GM12878 (cell line): Measurements from ENCODE around the gene DNTT. TPM values are rescaled to one million over a fixed set of nuclear protein-coding genes. Genes with fewer than 3 reads are reported as not detected.

Experiments used
- ATAC-seq: fragments of 200-7000 bp; cut with Tn5 transposase; 3 replicates; pipeline ENCODE4 v1.9.1; 2020; ENCODE audit warnings: mild to moderate bottlenecking, moderate library complexity
- BruUV-seq: library from RNA; stranded (reverse); fragments of 400-500 nt; replicated peaks from 2 replicates; lab custom pipeline; 2021; lab: Mats Ljungman, UMichigan
- CTCF ChIA-PET: fragments of 300-600 bp; sonication (Branson Sonifier 250); formaldehyde crosslinking; extraction: SDS; loops from one replicate; lab custom pipeline; 2021; ENCODE audit warnings: inconsistent platforms; lab: Yijun Ruan, JAX
- POLR2A ChIA-PET: fragments of 350-600 bp; formaldehyde crosslinking; extraction: SDS; loops from one replicate; lab custom pipeline; 2021; ENCODE audit warnings: inconsistent platforms; lab: Charles Lee
- RAD21 ChIA-PET: fragments of 300-600 bp; sonication (Branson Sonifier 250); formaldehyde crosslinking; loops from one replicate; lab custom pipeline; 2023; ENCODE audit warnings: antibody characterized with exemption; ENCODE audit not compliant: unreplicated experiment; lab: Charles Lee
- SMC1A ChIA-PET: fragments of 300-600 bp; sonication (Branson Sonifier 250); formaldehyde crosslinking; loops from one replicate; lab custom pipeline; 2023; ENCODE audit not compliant: unreplicated experiment, uncharacterized antibody; lab: Charles Lee
- DNase-seq: peaks from one replicate; pipeline ENCODE4 v3.0.0-alpha.2; 2011; ENCODE audit warnings: low read depth, low spot score
- FAIRE-seq: peaks from 3 replicates; lab custom pipeline; 2011; peaks lifted over from hg19 to GRCh38; lab: Jason Lieb, UNC
- H2AFZ ChIP-seq: 2 replicates; pipeline ENCODE4 v1.6.0; 2011; ENCODE audit warnings: low read depth, low read length, control low read depth; ENCODE audit not compliant: control insufficient read depth
- H3K27ac ChIP-seq: 2 replicates; pipeline ENCODE4 v1.5.1; 2011; ENCODE audit warnings: control low read depth; ENCODE audit not compliant: control insufficient read depth, insufficient read depth
- H3K27me3 ChIP-seq, 2 experiments: replicated peaks in 1 of 2; 2 replicates each; pipeline versions ENCODE4 v1.6.0 to v1.6.1; 2011; ENCODE audit warnings: low read length in 1 of 2; ENCODE audit not compliant: control insufficient read depth in 2 of 2, insufficient read depth in 2 of 2
- H3K36me3 ChIP-seq, 2 experiments: 2 replicates each; pipeline ENCODE4 v1.5.1; 2011; ENCODE audit warnings: low read length in 1 of 2; ENCODE audit not compliant: control insufficient read depth in 2 of 2, insufficient read depth in 2 of 2
- H3K4me1 ChIP-seq: 2 replicates; pipeline ENCODE4 v1.6.1; 2011; ENCODE audit warnings: mild to moderate bottlenecking, low read length, moderate library complexity, mixed read lengths; ENCODE audit not compliant: control insufficient read depth, insufficient read depth
- H3K4me2 ChIP-seq: 2 replicates; pipeline ENCODE4 v1.6.0; 2011; ENCODE audit warnings: control low read depth; ENCODE audit not compliant: control insufficient read depth, insufficient read depth
- H3K4me3 ChIP-seq: fragments of 200-600 bp; sonication (generic); 2 replicates; pipeline ENCODE4 v1.5.1; 2016
- H3K79me2 ChIP-seq: 2 replicates; pipeline ENCODE4 v1.6.0; 2011; ENCODE audit warnings: low read length; ENCODE audit not compliant: control insufficient read depth, insufficient read depth
- H3K9ac ChIP-seq: 2 replicates; pipeline ENCODE4 v1.8.0; 2011; ENCODE audit warnings: low read length, control low read depth, mixed read lengths; ENCODE audit not compliant: control insufficient read depth, insufficient read depth
- H3K9me3 ChIP-seq: replicated peaks from 3 replicates; pipeline ENCODE4 v1.5.1; 2011; ENCODE audit warnings: mild to moderate bottlenecking, low read length; ENCODE audit not compliant: control insufficient read depth, insufficient read depth
- H4K20me1 ChIP-seq: 2 replicates; pipeline ENCODE4 v1.6.0; 2011; ENCODE audit not compliant: control insufficient read depth, insufficient read depth
- ATF7 ChIP-seq: fragments of 450-650 bp; IDR thresholded peaks from 2 replicates; pipeline ENCODE4 v1.6.1; 2016; ENCODE audit warnings: low read depth, mild to moderate bottlenecking
- KLF5 ChIP-seq: fragments of 450-650 bp; IDR thresholded peaks from 2 replicates; pipeline ENCODE4 v1.6.1; 2014; ENCODE audit warnings: mild to moderate bottlenecking; ENCODE audit not compliant: partially characterized antibody
- MLLT1 ChIP-seq: fragments of 450-650 bp; IDR thresholded peaks from 2 replicates; pipeline ENCODE4 v1.6.1; 2016; ENCODE audit warnings: mild to moderate bottlenecking
- MXI1 ChIP-seq: fragments of 150-350 bp; IDR thresholded peaks from 2 replicates; pipeline ENCODE4 v1.6.1; 2011; ENCODE audit warnings: low read depth, mild to moderate bottlenecking, inconsistent platforms, low read length, improper control_type of control experiment
- POU2F2 ChIP-seq: IDR thresholded peaks from 3 replicates; pipeline ENCODE4 v1.6.1; 2011; ENCODE audit warnings: low read depth, mild to moderate bottlenecking, low read length, borderline replicate concordance
- RELA ChIP-seq: fragments of 450-650 bp; IDR thresholded peaks from 2 replicates; pipeline ENCODE4 v1.8.0; 2014; ENCODE audit warnings: borderline replicate concordance; ENCODE audit not compliant: partially characterized antibody
- SMC3 ChIP-seq: IDR thresholded peaks from 2 replicates; pipeline ENCODE4 v1.6.1; 2011; ENCODE audit warnings: low read length, improper control_type of control experiment, borderline replicate concordance
- USF1 ChIP-seq: IDR thresholded peaks from 2 replicates; pipeline ENCODE4 v1.6.1; 2011; ENCODE audit warnings: borderline replicate concordance, low read depth, mild to moderate bottlenecking, moderate library complexity, mixed read lengths, low read length; ENCODE audit not compliant: insufficient read depth; ENCODE audit errors: extremely low read length
- WRNIP1 ChIP-seq: IDR thresholded peaks from 2 replicates; pipeline ENCODE4 v1.6.1; 2011; ENCODE audit warnings: low read depth, low read length, improper control_type of control experiment, borderline replicate concordance
- WGBS: methylation state at CpG from one replicate; pipeline ENCODE4 v1.1.6; 2016; ENCODE audit warnings: low lambda C conversion rate; ENCODE audit not compliant: insufficient replicate concordance, insufficient coverage; ENCODE audit errors: missing lambda C conversion rate; 5-methylcytosine and 5-hydroxymethylcytosine counted together
- in situ Hi-C: fragments of 300-500 bp; cut with MboI; formaldehyde crosslinking; loops from 9 replicates; pipeline ENCODE4 v1.14.3; 2018; ENCODE audit warnings: mixed read lengths
- intact Hi-C: fragments of 100-400 bp; cut with micrococcal nuclease; formaldehyde crosslinking; loops from one replicate; pipeline ENCODE4 v1.14.2; 2022; ENCODE audit not compliant: unreplicated experiment
- polyA plus RNA-seq, 11 experiments: library from polyadenylated mRNA; depleted of rRNA in 4 of 11; unstranded in 6 of 11; stranded (reverse) in 5 of 11; fragments of >200 nt; fragmentation: Nextera tagmentation in 4 of 11; fragmentation: Illumina TruSeq in 1 of 11; extraction: Ambion mirVana in 4 of 11; extraction: Trizol in 1 of 11; gene quantifications; 1 replicate in 1 of 11; 2 replicates in 10 of 11; pipeline versions ENCODE4 v1.2.1 to v1.2.3, GENCODE V29; 2011 to 2016; ENCODE audit warnings: inconsistent platforms in 2 of 11, missing spikeins in 2 of 11, low read depth in 1 of 11
- total RNA-seq, 4 experiments: library from RNA; depleted of rRNA in 3 of 4; stranded (reverse); fragments of >200 nt in 3 of 4; fragmentation: Illumina TruSeq in 1 of 4; extraction: Trizol in 1 of 4; gene quantifications; 2 replicates each; pipeline versions ENCODE4 v1.2.1 to v1.2.3, GENCODE V29; 2013 to 2021
- TF ChIP-seq, protein P1 (sequence below): fragments of 450-650 bp; formaldehyde crosslinking; IDR thresholded peaks from 2 replicates; pipeline ENCODE4 v1.4.0; 2022; ENCODE audit warnings: mild to moderate bottlenecking, moderate library complexity
- TF ChIP-seq, protein P2 (sequence below): fragments of 450-650 bp; IDR thresholded peaks from 2 replicates; pipeline ENCODE4 v1.6.1; 2017; ENCODE audit warnings: mild to moderate bottlenecking, low read depth, inconsistent platforms; ENCODE audit not compliant: poor library complexity, severe bottlenecking
- TF ChIP-seq, protein P3 (sequence below): fragments of 450-650 bp; conservative IDR thresholded peaks from 2 replicates; pipeline ENCODE4 v1.6.1; 2017; ENCODE audit warnings: mild to moderate bottlenecking, moderate library complexity

DNTT gene
- total and polyA plus RNA-seq, 10 of the 15 experiments (the other 5 are each of a cell fraction or from before 2014, with no cell fraction given) = 0.06 to 0.13 (median 0.09) TPM; not detected in 5

DNA sequence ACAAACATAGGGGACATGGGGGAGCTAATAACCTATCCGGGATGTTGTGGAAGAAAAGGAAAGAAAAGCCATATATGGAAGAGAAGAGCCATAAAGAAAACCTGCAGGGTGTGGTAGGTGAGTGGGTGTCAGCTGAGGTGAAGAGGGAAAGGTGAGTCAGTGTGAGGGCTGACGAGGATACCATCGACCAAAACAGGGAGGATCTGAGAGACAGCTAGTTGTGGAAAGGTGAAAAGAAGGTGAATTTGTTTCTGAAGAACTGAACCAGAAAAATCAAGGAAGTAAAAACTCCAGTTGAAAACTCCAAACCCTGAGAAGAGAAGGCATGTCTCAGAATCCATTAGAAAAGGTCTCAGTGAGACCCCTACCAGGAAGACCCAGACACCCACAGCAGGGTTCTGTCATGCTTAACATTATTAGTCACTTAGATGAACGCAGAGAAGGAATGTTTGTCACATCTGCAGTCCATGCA, 37.0 kb upstream of the DNTT start:
- Histone ChIP-seq H3K36me3 (peaks cover 5 to 14% of the 10 kb centered on the region in 2 experiments), H4K20me1 (no peaks in the 10 kb centered on the region; the same call in 1 of the 2 replicates), H3K4me3 (peak overlapping the region; percentile 89), H3K27ac (peak overlapping the region; percentile 98), H3K4me2 (peak overlapping the region; percentile 85), H2AFZ (no peak overlapping the region), H3K27me3 (no peaks in the 10 kb centered on the region), H3K9me3 (no peaks in the 10 kb centered on the region), H3K4me1 (peaks cover 19% of the 10 kb centered on the region), H3K9ac (peak overlapping the region; percentile 93), H3K79me2 (peaks cover 100% of the 10 kb centered on the region)
- in situ Hi-C loops (no loop called here), intact Hi-C loops (loop anchor here (2.0 kb wide), 1 partner anchor 36 kb away; no protein-coding TSS in a partner anchor)
- SMC1A ChIA-PET = interaction anchor here (1.6 to 12.9 kb wide), 8 partner anchors 14 to 37 kb away, joined by 6 to 305 read pairs (median 76); no protein-coding TSS in a partner anchor
- 25% methylated on average over 4 of the region's 4 CpGs for WGBS
- BruUV-seq = no TSS peak
- no peak for FAIRE-seq
- ATAC-seq = no peak
- CTCF ChIA-PET = interaction anchor here (0.9 to 15.0 kb wide), 5 partner anchors 9 to 472 kb away, joined by 4 to 219 read pairs (median 10); no protein-coding TSS in a partner anchor
- POLR2A ChIA-PET = interaction anchor here (1.0 to 3.8 kb wide), 7 partner anchors 16 to 38 kb away, joined by 3 to 26 read pairs (median 11); no protein-coding TSS in a partner anchor
- DNase-seq = no peak
- RAD21 ChIA-PET = interaction anchor here (1.2 to 19.3 kb wide), 7 partner anchors 10 to 37 kb away, joined by 3 to 362 read pairs (median 69); no protein-coding TSS in a partner anchor
- TF ChIP-seq, protein P1, sequence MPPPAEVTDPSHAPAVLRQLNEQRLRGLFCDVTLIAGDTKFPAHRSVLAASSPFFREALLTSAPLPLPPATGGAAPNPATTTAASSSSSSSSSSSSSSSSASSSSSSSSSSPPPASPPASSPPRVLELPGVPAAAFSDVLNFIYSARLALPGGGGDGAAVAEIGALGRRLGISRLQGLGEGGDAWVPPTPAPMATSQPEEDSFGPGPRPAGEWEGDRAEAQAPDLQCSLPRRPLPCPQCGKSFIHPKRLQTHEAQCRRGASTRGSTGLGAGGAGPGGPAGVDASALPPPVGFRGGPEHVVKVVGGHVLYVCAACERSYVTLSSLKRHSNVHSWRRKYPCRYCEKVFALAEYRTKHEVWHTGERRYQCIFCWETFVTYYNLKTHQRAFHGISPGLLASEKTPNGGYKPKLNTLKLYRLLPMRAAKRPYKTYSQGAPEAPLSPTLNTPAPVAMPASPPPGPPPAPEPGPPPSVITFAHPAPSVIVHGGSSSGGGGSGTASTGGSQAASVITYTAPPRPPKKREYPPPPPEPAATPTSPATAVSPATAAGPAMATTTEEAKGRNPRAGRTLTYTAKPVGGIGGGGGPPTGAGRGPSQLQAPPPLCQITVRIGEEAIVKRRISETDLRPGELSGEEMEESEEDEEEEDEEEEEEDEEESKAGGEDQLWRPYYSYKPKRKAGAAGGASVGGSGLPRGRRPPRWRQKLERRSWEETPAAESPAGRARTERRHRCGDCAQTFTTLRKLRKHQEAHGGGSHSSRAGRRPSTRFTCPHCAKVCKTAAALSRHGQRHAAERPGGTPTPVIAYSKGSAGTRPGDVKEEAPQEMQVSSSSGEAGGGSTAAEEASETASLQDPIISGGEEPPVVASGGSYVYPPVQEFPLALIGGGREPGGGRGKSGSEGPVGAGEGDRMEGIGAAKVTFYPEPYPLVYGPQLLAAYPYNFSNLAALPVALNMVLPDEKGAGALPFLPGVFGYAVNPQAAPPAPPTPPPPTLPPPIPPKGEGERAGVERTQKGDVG = no peak
- TF ChIP-seq KLF5 (no peak), POU2F2 (no peak), USF1 (no peak), WRNIP1 (no peak), RELA (no peak), ATF7 (peak; percentile 59), SMC3 (no peak), MLLT1 (0 out of 2 replicates have a peak, but pooled peaks have one; percentile 16), MXI1 (no peak)
- TF ChIP-seq, protein P2, sequence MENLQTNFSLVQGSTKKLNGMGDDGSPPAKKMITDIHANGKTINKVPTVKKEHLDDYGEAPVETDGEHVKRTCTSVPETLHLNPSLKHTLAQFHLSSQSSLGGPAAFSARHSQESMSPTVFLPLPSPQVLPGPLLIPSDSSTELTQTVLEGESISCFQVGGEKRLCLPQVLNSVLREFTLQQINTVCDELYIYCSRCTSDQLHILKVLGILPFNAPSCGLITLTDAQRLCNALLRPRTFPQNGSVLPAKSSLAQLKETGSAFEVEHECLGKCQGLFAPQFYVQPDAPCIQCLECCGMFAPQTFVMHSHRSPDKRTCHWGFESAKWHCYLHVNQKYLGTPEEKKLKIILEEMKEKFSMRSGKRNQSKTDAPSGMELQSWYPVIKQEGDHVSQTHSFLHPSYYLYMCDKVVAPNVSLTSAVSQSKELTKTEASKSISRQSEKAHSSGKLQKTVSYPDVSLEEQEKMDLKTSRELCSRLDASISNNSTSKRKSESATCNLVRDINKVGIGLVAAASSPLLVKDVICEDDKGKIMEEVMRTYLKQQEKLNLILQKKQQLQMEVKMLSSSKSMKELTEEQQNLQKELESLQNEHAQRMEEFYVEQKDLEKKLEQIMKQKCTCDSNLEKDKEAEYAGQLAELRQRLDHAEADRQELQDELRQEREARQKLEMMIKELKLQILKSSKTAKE = peak; percentile 27
- TF ChIP-seq, protein P3, sequence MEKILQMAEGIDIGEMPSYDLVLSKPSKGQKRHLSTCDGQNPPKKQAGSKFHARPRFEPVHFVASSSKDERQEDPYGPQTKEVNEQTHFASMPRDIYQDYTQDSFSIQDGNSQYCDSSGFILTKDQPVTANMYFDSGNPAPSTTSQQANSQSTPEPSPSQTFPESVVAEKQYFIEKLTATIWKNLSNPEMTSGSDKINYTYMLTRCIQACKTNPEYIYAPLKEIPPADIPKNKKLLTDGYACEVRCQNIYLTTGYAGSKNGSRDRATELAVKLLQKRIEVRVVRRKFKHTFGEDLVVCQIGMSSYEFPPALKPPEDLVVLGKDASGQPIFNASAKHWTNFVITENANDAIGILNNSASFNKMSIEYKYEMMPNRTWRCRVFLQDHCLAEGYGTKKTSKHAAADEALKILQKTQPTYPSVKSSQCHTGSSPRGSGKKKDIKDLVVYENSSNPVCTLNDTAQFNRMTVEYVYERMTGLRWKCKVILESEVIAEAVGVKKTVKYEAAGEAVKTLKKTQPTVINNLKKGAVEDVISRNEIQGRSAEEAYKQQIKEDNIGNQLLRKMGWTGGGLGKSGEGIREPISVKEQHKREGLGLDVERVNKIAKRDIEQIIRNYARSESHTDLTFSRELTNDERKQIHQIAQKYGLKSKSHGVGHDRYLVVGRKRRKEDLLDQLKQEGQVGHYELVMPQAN = no peak
